Small intestine (tissue), 7 donors: ENCODE measurements around the gene FERD3L. TPM values are rescaled to one million over a fixed set of nuclear protein-coding genes. Genes with fewer than 3 reads are reported as not detected.

Experiments used
- DNase-seq, 2 donors: peaks; one replicate each; pipeline versions ENCODE4 v3.0.0 to v3.0.0-alpha.2; 2013
- FAIRE-seq: peaks from 2 replicates; lab custom pipeline; 2012; peaks lifted over from hg19 to GRCh38; lab: Jason Lieb, UNC
- H3K27ac ChIP-seq, 3 donors: one replicate each; pipeline ENCODE4 v1.5.1; 2013; ENCODE audit warnings: low read length in 2 of 3, mild to moderate bottlenecking in 2 of 3, control low read depth in 1 of 3, inconsistent platforms in 1 of 3, low read depth in 1 of 3, moderate library complexity in 1 of 3
- H3K27me3 ChIP-seq, 3 donors: one replicate each; pipeline ENCODE4 v1.6.1; 2013; ENCODE audit warnings: low read length in 3 of 3, inconsistent platforms in 1 of 3; ENCODE audit not compliant: control insufficient read depth in 3 of 3, insufficient read depth in 3 of 3
- H3K36me3 ChIP-seq, 3 donors: one replicate each; pipeline ENCODE4 v1.6.1; 2013; ENCODE audit warnings: low read length in 3 of 3, inconsistent platforms in 1 of 3, low read depth in 1 of 3, mild to moderate bottlenecking in 1 of 3, moderate library complexity in 1 of 3; ENCODE audit not compliant: control insufficient read depth in 3 of 3, insufficient read depth in 2 of 3
- H3K4me1 ChIP-seq, 3 donors: one replicate each; pipeline ENCODE4 v1.6.1; 2013; ENCODE audit warnings: low read length in 2 of 3, inconsistent platforms in 1 of 3, low read depth in 1 of 3, mild to moderate bottlenecking in 1 of 3, moderate library complexity in 1 of 3; ENCODE audit not compliant: control insufficient read depth in 3 of 3, insufficient read depth in 2 of 3
- H3K4me3 ChIP-seq, 3 donors: one replicate each; pipeline ENCODE4 v1.5.1; 2013; ENCODE audit warnings: low read length in 3 of 3, control low read depth in 1 of 3, inconsistent platforms in 1 of 3, low read depth in 1 of 3, mild to moderate bottlenecking in 1 of 3, moderate library complexity in 1 of 3
- H3K9me3 ChIP-seq, 2 donors: one replicate each; pipeline ENCODE4 v1.6.1; 2013; ENCODE audit warnings: low read depth in 1 of 2, low read length in 1 of 2; ENCODE audit not compliant: control insufficient read depth in 2 of 2, insufficient read depth in 1 of 2
- WGBS, 3 donors: extraction: QIAGEN DNeasy Blood & Tissue Kit; methylation state at CpG; one replicate each; pipeline ENCODE4 v1.1.7; 2013; 5-methylcytosine and 5-hydroxymethylcytosine counted together
- polyA plus RNA-seq, 4 donors: library from polyadenylated mRNA; stranded (reverse) in 3 of 4; unstranded in 1 of 4; fragments of 200-250 nt in 3 of 4; fragments of 120-200 nt in 1 of 4; gene quantifications; one replicate each; pipeline versions ENCODE4 v1.2.1 to v1.2.3, GENCODE V29; 2013
- donor health status: healthy with polysubstance abuse.
- donor health status: control.
- donor health status: control.
- donor health status: Bipolar disorder and iron deficiency.
- donor health status: healthy.

The FERD3L gene
- polyA plus RNA-seq, 4 donors = not detected

DNA sequence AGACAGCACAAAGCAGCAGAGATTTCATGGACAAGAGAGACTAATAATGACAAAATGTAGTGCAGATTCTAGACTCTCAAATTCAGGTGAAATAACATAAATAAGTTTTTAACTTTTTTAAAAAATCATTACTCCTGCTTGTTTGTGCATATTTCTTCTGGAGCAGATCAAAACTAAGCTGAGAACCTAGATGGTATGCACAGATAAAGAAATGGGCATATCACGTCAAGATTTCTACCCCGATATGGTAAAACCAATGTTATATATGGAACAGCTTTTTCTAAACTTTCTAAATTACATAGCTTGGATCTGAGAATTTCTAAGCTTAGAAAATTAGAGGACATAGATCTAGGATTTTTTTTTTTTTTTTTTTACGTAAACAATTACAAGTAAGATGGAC, 46.0 kb downstream of the FERD3L start:
- 87 to 90% (median 88%) methylated on average over 3 of the region's 3 CpGs for WGBS, 3 donors
- no peak for DNase-seq
- H3K4me1 ChIP-seq = no peaks in the 10 kb centered on the region
- no peak overlapping the region for H3K4me3 ChIP-seq
- H3K27me3 ChIP-seq = peaks cover 0 to 7% (median 4%) of the 10 kb centered on the region in 3 donors
- H3K27ac ChIP-seq = no peak overlapping the region
- no peaks in the 10 kb centered on the region for H3K9me3 ChIP-seq
- H3K36me3 ChIP-seq = no peaks in the 10 kb centered on the region
- no peak for FAIRE-seq

DNA sequence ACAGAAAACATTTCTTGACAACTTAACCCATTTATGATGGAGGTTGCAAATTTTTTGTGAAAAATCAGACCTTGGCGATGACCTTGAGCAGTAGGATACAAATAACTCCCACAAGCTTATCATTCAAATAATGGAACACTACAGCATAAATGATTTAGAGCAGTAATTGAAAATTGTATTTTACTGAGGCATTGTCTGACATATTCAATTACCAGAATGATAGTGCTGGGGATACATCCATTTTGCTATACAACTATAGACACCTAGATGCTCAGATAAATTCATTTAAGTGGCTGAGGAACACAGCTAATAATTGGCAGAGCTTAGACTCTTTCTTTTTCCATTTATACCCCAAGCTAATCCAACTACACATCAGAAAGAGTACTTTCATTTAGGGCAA, 46.7 kb downstream of the FERD3L start:
- Histone ChIP-seq H3K27ac (no peak overlapping the region), H3K9me3 (no peaks in the 10 kb centered on the region), H3K36me3 (no peaks in the 10 kb centered on the region), H3K27me3 (peaks cover 0 to 7% (median 3%) of the 10 kb centered on the region in 3 donors), H3K4me1 (no peaks in the 10 kb centered on the region), H3K4me3 (no peak overlapping the region)
- FAIRE-seq (no peak), DNase-seq (no peak)
- WGBS, 3 donors = 70 to 92% (median 73%) methylated on average over 1 of the region's 1 CpG

DNA sequence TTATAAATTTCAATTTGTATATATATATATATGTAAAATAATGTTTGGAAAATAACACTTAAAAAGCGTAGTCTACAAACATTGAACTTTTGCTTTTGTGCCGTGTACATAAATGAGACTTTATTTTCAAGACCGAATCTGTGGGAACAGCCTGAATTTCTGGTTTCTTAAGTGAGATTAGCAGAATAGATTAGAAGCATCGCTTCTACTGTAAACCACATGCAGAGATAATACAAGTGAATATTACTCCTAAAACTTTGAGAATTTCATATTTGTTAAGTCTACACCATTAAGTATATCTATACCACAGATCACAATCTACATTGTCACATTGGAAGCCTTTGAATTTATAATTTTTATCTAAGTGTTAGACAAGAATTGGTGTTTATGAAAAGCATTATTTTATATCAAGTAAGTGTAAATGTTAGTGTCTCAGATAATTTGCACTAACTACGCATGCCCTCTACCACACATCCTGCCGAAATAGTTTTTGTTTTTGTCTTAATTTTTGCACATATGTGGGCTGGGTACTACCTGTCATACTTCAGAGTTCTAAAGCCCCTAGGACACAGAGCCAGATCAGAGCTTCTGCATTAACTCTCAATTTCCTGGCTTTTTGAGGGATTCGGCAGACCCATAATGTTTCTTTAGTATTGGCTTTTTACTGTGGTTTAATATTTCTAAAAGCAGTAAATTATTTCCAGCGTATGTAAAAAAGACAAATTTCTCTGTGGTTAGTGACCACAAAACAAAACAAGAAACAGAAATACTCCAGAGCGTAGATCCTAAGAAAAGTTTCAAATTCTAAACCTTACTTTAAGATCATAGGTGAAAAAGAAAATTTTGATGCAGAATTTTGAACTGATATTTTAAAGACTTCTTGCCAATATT, 47.8 kb downstream of the FERD3L start:
- Histone ChIP-seq H3K9me3 (no peaks in the 10 kb centered on the region), H3K36me3 (no peaks in the 10 kb centered on the region), H3K4me3 (no peak overlapping the region), H3K27ac (no peak overlapping the region), H3K4me1 (no peaks in the 10 kb centered on the region), H3K27me3 (peaks cover 0 to 2% (median 0%) of the 10 kb centered on the region in 3 donors)
- WGBS, 3 donors = 80 to 81% (median 81%) methylated on average over 9 of the region's 9 CpGs
- DNase-seq = no peak
- FAIRE-seq = no peak

DNA sequence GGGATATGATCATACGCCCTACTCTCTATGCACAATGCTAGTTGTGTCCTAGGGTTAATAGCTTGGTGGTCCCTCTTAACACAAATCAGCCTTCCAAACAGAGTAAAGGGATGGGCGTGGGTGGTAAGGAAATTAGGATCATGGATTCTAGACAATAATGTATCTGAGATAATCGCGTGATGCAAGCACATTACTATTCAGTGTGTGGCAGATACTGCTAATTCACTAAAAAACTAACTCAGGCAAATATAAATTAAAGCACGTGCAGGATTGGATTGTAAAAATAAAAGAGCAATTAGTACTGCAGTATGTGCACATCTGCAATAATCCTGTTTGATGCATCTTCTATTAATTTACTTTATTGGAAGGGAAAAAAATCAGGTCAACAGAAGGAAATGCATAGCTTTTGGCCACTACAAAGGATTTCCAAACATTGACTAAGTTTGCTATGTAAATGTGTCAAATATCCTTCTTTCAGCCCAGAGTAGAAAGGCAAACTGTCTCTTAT, 49.8 kb downstream of the FERD3L start:
- no peaks in the 10 kb centered on the region for H3K9me3 ChIP-seq
- 61 to 74% (median 73%) methylated on average over 5 of the region's 5 CpGs for WGBS, 3 donors
- no peak for FAIRE-seq

More for the DNA sequence above, 49.8 kb downstream of the FERD3L start:
- Histone ChIP-seq H3K36me3 (no peaks in the 10 kb centered on the region), H3K4me3 (no peak overlapping the region), H3K4me1 (no peaks in the 10 kb centered on the region), H3K27ac (no peak overlapping the region), H3K27me3 (peaks cover 0 to under 1% (median 0%) of the 10 kb centered on the region in 3 donors)
- DNase-seq = no peak

Other genes with a start within 250 kb of the FERD3L start
- under 1 TPM in 2 of 4 donors, not detected in 2; 0.36 to 0.72 TPM for gene TWIST1, start 27.8 kb downstream of the FERD3L start, polyA plus RNA-seq